ENCODE results near the gene PTBP3.
A peak's percentile ranks its signal among the peaks of the same experiment; 100 is the strongest.

The PTBP3 gene

DNA sequence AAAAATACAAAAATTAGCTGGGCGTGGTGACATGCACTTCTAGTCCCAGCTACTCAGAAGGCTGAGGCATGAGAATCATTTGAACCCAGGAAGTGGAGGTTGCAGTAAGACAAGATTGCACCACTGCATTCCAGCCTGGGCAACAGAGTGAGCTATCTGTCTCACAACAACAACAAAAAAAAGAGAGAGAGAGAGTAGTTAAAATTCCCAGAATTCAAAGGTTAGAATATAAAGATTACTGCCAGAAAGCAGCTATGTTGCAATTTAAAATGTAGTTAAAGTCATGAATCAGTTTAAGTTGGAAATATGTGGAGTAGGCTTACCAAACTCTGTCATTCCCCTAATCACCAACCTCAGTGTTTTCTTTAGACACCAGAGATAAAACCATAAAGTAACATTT is 99.7 kb downstream of the PTBP3 start:
- Histone ChIP-seq H3K4me2 (ENCODE audit: low read length) (no peak overlapping the region), H3K4me3 (ENCODE audit: low read length) (no peak overlapping the region), H3K4me1 (ENCODE audit: control insufficient read depth, insufficient read depth, low read length) (peaks cover 19% of the 10 kb centered on the region), H3K9me3 (replicated peaks; ENCODE audit: low read length) (no peaks in the 10 kb centered on the region), H3K9ac (ENCODE audit: low read depth, low read length) (no peak overlapping the region), H3K36me3 (ENCODE audit: insufficient read depth, low read length) (peaks cover 18% of the 10 kb centered on the region), H3K27me3 (ENCODE audit: control insufficient read depth, insufficient read depth, low read length) (no peaks in the 10 kb centered on the region)

DNA sequence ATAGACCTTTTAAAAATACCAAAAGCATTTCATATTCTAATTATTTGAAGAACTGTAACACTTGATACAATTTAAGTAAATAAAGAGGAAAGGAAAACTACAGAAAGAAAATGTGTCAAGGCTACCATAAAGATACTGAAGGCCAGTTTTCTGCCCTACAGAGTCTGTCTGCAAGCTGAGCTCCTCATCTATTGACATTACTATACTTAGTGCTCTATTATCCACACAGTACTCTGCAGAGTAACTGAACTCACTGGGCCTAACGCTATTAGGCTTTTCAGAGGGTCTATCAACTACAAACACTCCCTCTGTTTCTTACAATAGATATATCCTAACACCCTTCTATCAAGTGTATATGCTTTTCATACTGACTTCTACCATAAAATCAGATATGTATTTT is 101.2 kb downstream of the PTBP3 start:
- H3K9me3 ChIP-seq (replicated peaks; ENCODE audit: low read length), result no peaks in the 10 kb centered on the region
- no peak overlapping the region for H3K9ac ChIP-seq (ENCODE audit: low read depth, low read length)
- no peak overlapping the region for H3K4me3 ChIP-seq (ENCODE audit: low read length)
- H3K36me3 ChIP-seq (ENCODE audit: insufficient read depth, low read length), result peaks cover 33% of the 10 kb centered on the region
- no peaks in the 10 kb centered on the region for H3K27me3 ChIP-seq (ENCODE audit: control insufficient read depth, insufficient read depth, low read length)
- H3K4me1 ChIP-seq (ENCODE audit: control insufficient read depth, insufficient read depth, low read length), result peaks cover 19% of the 10 kb centered on the region
- no peak overlapping the region for H3K4me2 ChIP-seq (ENCODE audit: low read length)

DNA sequence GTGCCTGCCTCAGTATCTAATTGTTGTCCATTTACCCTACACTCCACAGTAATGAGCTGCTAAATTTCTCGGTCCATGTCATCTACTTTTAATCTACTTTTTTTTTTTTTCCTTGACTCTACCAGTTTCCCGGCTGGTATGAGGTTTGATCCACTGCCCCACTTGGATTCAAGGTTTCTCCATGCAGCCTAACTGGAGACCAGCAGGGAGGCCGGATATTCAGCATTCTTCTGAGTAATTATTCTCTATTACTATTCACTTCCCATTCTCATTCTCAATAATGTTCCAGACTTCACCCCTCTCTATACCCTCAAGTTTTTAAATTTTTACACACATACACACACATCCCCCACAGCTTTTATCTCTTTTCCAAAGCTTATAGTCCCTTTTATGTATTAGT is 107.3 kb downstream of the PTBP3 start:
- H3K27me3 ChIP-seq (ENCODE audit: control insufficient read depth, insufficient read depth, low read length), result no peaks in the 10 kb centered on the region
- H3K36me3 ChIP-seq (ENCODE audit: insufficient read depth, low read length), result peaks cover 57% of the 10 kb centered on the region
- no peak overlapping the region for H3K4me2 ChIP-seq (ENCODE audit: low read length)

DNA sequence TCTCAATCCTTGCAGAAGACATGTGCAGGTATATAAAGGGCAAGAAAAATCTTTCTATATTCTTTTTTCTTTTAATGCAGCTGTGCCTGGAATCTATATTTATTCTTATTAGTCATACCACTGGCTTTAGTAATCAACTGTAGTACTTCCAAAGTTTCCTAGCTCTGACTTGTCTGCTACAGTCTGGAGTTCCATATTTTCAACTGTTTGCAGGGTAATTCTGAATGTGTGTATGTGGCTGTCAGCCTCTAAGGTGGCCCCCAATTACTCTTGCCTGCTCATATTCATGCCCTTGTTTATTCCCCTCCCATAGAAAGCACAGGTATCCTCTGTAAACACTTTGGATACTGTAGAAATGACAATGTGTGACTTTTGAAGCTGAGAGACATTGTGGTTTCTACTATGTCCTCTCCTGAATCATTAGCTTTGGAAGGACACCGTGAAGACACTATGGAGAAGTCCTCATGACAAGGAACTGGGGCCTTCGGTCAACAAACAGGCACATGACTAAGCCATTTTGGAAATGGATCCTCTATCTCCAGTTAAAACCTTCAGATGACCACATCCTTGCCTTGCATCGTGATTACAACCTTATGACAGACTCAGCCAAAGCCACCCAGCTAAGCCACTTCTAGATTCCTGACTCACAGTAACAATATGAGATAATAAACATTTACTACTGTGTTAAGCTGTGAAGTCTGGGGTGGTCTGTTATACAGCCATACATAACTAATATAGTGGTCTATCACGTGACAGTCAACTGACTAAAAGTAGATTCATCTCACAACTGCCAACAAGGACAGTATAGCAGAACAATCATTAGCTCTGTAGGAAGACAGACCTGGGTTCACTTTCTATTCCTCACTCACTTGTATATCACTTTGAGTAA is 108.8 kb downstream of the PTBP3 start:
- H3K9ac ChIP-seq (ENCODE audit: low read depth, low read length), result peak overlapping the region; percentile 42
- H3K4me3 ChIP-seq (ENCODE audit: low read length), result peak overlapping the region; percentile 47
- H3K4me2 ChIP-seq (ENCODE audit: low read length), result peak overlapping the region; percentile 20
- peaks cover 54% of the 10 kb centered on the region for H3K36me3 ChIP-seq (ENCODE audit: insufficient read depth, low read length)
- H3K4me1 ChIP-seq (ENCODE audit: control insufficient read depth, insufficient read depth, low read length), result peaks cover 20% of the 10 kb centered on the region
- no peaks in the 10 kb centered on the region for H3K27me3 ChIP-seq (ENCODE audit: control insufficient read depth, insufficient read depth, low read length)
- H3K9me3 ChIP-seq (replicated peaks; ENCODE audit: low read length), result no peaks in the 10 kb centered on the region

More for the DNA sequence above, 107.3 kb downstream of the PTBP3 start:
- Histone ChIP-seq H3K4me3 (ENCODE audit: low read length) (no peak overlapping the region), H3K9me3 (replicated peaks; ENCODE audit: low read length) (no peaks in the 10 kb centered on the region), H3K9ac (ENCODE audit: low read depth, low read length) (no peak overlapping the region), H3K4me1 (ENCODE audit: control insufficient read depth, insufficient read depth, low read length) (peaks cover 20% of the 10 kb centered on the region)

DNA sequence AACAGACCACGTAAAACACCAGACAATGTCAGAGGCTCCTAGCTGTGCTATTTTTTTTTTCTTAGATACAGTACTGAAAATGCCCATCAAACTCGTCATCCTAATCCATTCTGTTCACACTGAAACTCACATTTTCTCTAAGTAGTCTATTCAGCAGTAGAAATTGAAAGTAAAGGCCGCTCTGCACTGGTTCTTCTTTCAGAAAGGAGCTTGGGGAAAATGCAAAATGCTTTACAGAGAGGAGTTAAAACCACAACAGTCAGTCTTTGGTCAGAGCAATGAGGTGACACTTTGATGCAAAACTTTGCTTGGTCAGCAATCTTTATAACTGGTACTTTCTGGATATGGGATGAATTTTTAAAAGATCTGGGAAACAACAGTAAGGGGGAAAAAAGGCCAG is 114.5 kb downstream of the PTBP3 start:
- Histone ChIP-seq H3K27me3 (ENCODE audit: control insufficient read depth, insufficient read depth, low read length) (no peaks in the 10 kb centered on the region), H3K9ac (ENCODE audit: low read depth, low read length) (no peak overlapping the region), H3K9me3 (replicated peaks; ENCODE audit: low read length) (no peaks in the 10 kb centered on the region), H3K4me3 (ENCODE audit: low read length) (no peak overlapping the region), H3K4me2 (ENCODE audit: low read length) (no peak overlapping the region), H3K36me3 (ENCODE audit: insufficient read depth, low read length) (peaks cover 47% of the 10 kb centered on the region), H3K4me1 (ENCODE audit: control insufficient read depth, insufficient read depth, low read length) (peaks cover 2% of the 10 kb centered on the region)

DNA sequence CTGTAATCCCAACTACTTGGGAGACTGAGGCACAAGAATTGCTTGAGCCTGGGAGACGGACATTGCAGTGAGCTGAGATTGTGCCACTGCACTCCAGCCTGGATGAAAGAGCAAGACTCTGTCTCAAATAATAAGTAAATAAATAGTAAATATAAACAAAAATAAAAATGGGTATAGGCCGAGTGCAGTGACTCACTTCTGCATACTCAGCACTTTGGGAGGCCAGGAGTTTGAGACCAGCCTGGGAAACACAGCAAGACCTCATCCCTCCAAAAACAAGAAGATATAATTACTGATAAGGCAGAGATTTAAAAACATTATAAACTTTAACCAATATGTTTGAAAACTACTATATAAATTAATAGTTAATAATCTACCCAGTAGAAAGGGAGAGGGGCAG is 120.5 kb downstream of the PTBP3 start:
- Histone ChIP-seq H3K4me2 (ENCODE audit: low read length) (no peak overlapping the region), H3K27me3 (ENCODE audit: control insufficient read depth, insufficient read depth, low read length) (no peaks in the 10 kb centered on the region), H3K9ac (ENCODE audit: low read depth, low read length) (no peak overlapping the region), H3K4me1 (ENCODE audit: control insufficient read depth, insufficient read depth, low read length) (no peaks in the 10 kb centered on the region), H3K9me3 (replicated peaks; ENCODE audit: low read length) (no peaks in the 10 kb centered on the region), H3K4me3 (ENCODE audit: low read length) (no peak overlapping the region), H3K36me3 (ENCODE audit: insufficient read depth, low read length) (peaks cover 59% of the 10 kb centered on the region)

DNA sequence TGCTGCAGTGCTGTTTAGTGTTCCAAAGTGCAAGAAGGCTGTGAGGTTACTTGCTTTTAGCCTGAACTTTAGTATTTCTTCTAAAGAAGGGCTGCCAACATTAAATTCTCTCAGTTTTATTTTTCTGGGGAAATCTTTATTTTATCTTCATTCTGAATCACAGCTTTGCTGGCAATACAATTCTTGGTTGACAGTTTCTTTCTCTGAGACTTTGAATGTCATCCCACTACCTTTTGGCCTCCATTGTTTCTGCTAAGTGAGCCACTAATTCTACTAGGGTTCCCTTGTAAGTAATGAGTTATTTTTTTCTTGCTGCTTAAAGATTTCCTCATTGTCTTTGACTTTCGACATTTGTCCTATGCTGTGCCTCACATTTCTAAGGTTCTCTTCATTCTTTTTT is 126.0 kb downstream of the PTBP3 start:
- Histone ChIP-seq H3K27me3 (ENCODE audit: control insufficient read depth, insufficient read depth, low read length) (no peaks in the 10 kb centered on the region), H3K4me1 (ENCODE audit: control insufficient read depth, insufficient read depth, low read length) (peaks cover 11% of the 10 kb centered on the region), H3K9me3 (replicated peaks; ENCODE audit: low read length) (peaks cover 5% of the 10 kb centered on the region), H3K36me3 (ENCODE audit: insufficient read depth, low read length) (peaks cover 54% of the 10 kb centered on the region), H3K9ac (ENCODE audit: low read depth, low read length) (no peak overlapping the region), H3K4me2 (ENCODE audit: low read length) (no peak overlapping the region), H3K4me3 (ENCODE audit: low read length) (no peak overlapping the region)

DNA sequence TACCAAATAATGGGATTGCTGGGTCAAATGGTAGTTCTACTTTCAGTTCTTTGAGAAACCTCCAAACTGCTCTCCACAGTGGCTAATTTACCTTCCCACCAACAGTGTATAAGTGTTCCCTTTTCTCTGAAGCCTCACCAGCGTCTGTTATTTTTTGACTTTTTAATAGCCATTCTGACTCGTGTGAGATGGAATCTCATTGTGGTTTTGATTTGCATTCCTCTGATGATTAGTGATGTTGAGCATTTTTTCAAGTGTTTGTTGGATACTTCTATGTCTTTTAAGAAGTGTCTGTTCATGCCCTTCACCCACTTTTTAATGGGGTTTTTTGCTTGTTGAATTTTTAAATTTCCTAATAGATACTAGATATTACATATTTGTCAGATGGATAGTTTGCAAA is 129.9 kb downstream of the PTBP3 start:
- Histone ChIP-seq H3K4me2 (ENCODE audit: low read length) (no peak overlapping the region), H3K36me3 (ENCODE audit: insufficient read depth, low read length) (peaks cover 24% of the 10 kb centered on the region), H3K27me3 (ENCODE audit: control insufficient read depth, insufficient read depth, low read length) (no peaks in the 10 kb centered on the region), H3K9ac (ENCODE audit: low read depth, low read length) (no peak overlapping the region), H3K4me1 (ENCODE audit: control insufficient read depth, insufficient read depth, low read length) (peaks cover 11% of the 10 kb centered on the region), H3K9me3 (replicated peaks; ENCODE audit: low read length) (peaks cover 5% of the 10 kb centered on the region), H3K4me3 (ENCODE audit: low read length) (peak overlapping the region; percentile 1)

DNA sequence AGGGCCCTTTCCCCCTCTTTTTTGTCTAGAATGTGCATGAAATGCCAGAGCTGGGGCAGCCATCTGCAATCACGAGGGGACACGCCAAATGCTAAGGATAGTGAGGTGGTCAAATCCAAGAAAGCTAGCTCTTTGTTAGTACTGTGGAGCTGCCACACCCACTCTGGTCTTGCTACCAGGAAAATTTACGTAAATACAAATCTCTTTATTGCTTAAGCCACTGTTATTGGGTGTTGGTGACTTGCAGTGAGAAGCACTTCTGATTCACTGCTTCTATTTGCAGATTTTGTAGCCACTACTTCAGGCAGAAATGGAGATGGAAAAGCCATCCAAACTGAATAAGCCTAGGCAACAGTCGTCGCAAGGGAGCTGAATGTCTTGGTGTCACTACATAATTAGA is 132.7 kb downstream of the PTBP3 start:
- Histone ChIP-seq H3K9me3 (replicated peaks; ENCODE audit: low read length) (peaks cover 5% of the 10 kb centered on the region), H3K4me2 (ENCODE audit: low read length) (no peak overlapping the region), H3K4me1 (ENCODE audit: control insufficient read depth, insufficient read depth, low read length) (peaks cover 11% of the 10 kb centered on the region), H3K9ac (ENCODE audit: low read depth, low read length) (no peak overlapping the region), H3K36me3 (ENCODE audit: insufficient read depth, low read length) (peaks cover 3% of the 10 kb centered on the region), H3K27me3 (ENCODE audit: control insufficient read depth, insufficient read depth, low read length) (no peaks in the 10 kb centered on the region), H3K4me3 (ENCODE audit: low read length) (no peak overlapping the region)

DNA sequence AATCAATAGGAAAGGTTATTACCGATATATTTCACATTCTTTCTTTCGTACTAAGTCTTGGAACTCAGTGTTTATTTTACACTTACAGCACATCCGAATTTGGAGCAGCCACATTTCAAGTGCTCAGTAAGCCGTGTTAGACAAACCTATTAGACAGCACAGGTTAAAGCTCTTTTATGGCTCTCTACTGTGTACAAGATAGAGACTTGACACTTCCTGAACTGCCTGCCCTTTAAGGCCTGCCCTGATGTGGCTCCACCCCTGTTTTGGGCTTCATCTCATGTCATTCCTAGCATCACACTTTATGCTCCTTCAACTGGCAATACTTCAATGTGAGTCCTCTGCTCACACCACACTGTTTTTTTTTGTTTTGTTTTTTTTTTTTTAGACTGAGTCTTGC is 134.8 kb downstream of the PTBP3 start:
- H3K36me3 ChIP-seq (ENCODE audit: insufficient read depth, low read length), result no peaks in the 10 kb centered on the region
- H3K9me3 ChIP-seq (replicated peaks; ENCODE audit: low read length), result no peaks in the 10 kb centered on the region
- no peak overlapping the region for H3K4me2 ChIP-seq (ENCODE audit: low read length)
- no peak overlapping the region for H3K9ac ChIP-seq (ENCODE audit: low read depth, low read length)
- peaks cover 4% of the 10 kb centered on the region for H3K4me1 ChIP-seq (ENCODE audit: control insufficient read depth, insufficient read depth, low read length)
- no peak overlapping the region for H3K4me3 ChIP-seq (ENCODE audit: low read length)
- no peaks in the 10 kb centered on the region for H3K27me3 ChIP-seq (ENCODE audit: control insufficient read depth, insufficient read depth, low read length)

DNA sequence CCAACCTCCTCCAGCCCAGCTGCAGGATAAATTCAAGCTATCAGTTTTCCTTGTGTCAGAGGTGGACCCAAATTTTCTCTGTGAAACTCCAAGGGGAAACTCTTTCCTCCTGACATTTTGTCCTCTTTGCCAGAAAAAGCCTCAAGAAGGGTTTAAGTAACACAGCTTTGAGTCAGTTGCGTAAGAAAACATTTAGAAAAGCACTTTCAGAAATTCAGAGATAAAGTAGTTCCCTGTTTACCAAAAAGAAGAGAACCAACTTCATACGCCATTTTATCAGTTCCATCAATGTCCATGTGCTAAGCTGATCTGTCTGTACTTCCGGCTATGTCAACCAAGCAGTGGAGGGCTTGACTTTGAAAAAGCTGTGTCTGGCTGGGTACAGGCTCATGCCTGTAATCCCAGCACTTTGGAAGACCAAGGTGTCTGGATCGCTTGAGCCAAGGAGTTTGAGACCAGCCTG is 138.4 kb downstream of the PTBP3 start:
- no peaks in the 10 kb centered on the region for H3K9me3 ChIP-seq (replicated peaks; ENCODE audit: low read length)
- no peak overlapping the region for H3K9ac ChIP-seq (ENCODE audit: low read depth, low read length)
- H3K27me3 ChIP-seq (ENCODE audit: control insufficient read depth, insufficient read depth, low read length), result no peaks in the 10 kb centered on the region
- no peak overlapping the region for H3K4me2 ChIP-seq (ENCODE audit: low read length)
- no peaks in the 10 kb centered on the region for H3K36me3 ChIP-seq (ENCODE audit: insufficient read depth, low read length)
- H3K4me1 ChIP-seq (ENCODE audit: control insufficient read depth, insufficient read depth, low read length), result no peaks in the 10 kb centered on the region
- H3K4me3 ChIP-seq (ENCODE audit: low read length), result no peak overlapping the region

Measured in skeletal muscle satellite cell (primary cell).